A549 (cell line): ENCODE results near the gene SALL2. TPM values are rescaled to one million over a fixed set of nuclear protein-coding genes. Genes with fewer than 3 reads are reported as not detected.

ENCODE experiments used
- ATAC-seq, 2 experiments: fragments of 200-7000 bp in 1 of 2; fragments of >200 bp in 1 of 2; cut with Nextera tagmentation in 1 of 2; cut with Tn5 transposase in 1 of 2; 3 replicates each; pipeline versions ENCODE4 v1.8.0 to v1.9.1; 2018 to 2020; ENCODE audit warnings: mild to moderate bottlenecking in 1 of 2, moderate library complexity in 1 of 2
- CTCF ChIA-PET: fragments of 300-600 bp; sonication (Branson Sonifier 250); formaldehyde crosslinking; extraction: SDS; loops from one replicate; lab custom pipeline; 2021; ENCODE audit warnings: antibody characterized with exemption, inconsistent platforms; lab: Yijun Ruan, JAX
- POLR2A ChIA-PET: fragments of 350-600 bp; formaldehyde crosslinking; extraction: SDS; loops from one replicate; lab custom pipeline; 2021; ENCODE audit warnings: antibody characterized with exemption, inconsistent platforms; lab: Yijun Ruan, JAX
- DNase-seq, 2 experiments: peaks; one replicate each; pipeline versions ENCODE4 v3.0.0 to v3.0.0-alpha.2; 2011 to 2016; ENCODE audit warnings: low read depth in 1 of 2, low spot score in 1 of 2
- FAIRE-seq: peaks from 2 replicates; lab custom pipeline; 2011; peaks lifted over from hg19 to GRCh38; lab: Jason Lieb, UNC
- H3K27ac ChIP-seq, 2 experiments: fragments of >200 bp; sonication (Bioruptor Twin); formaldehyde crosslinking; 3 replicates each; pipeline ENCODE4 v1.5.1; 2016 to 2017
- H3K4me1 ChIP-seq: fragments of >200 bp; sonication (Bioruptor Twin); formaldehyde crosslinking; 3 replicates; pipeline ENCODE4 v1.6.1; 2016
- H3K4me2 ChIP-seq: fragments of >200 bp; sonication (Bioruptor Twin); formaldehyde crosslinking; 3 replicates; pipeline ENCODE4 v1.6.1; 2016
- H3K4me3 ChIP-seq: fragments of >200 bp; sonication (Bioruptor Twin); formaldehyde crosslinking; 3 replicates; pipeline ENCODE4 v1.5.1; 2016
- H3K9me3 ChIP-seq: fragments of >200 bp; sonication (Bioruptor Twin); formaldehyde crosslinking; 3 replicates; pipeline ENCODE4 v1.6.1; 2016
- CHD2 ChIP-seq: fragments of 150-350 bp; IDR thresholded peaks from 2 replicates; pipeline ENCODE4 v1.6.1; 2014; ENCODE audit warnings: low read length; ENCODE audit not compliant: partially characterized antibody
- EHMT2 ChIP-seq: fragments of 200-600 bp; sonication (generic); IDR thresholded peaks from 2 replicates; pipeline ENCODE4 v1.6.1; 2016; ENCODE audit warnings: antibody characterized with exemption, low read depth, mild to moderate bottlenecking, moderate library complexity
- EP300 ChIP-seq, 2 experiments: fragments of >200 bp; sonication (Bioruptor Twin); formaldehyde crosslinking; IDR thresholded peaks; 2 replicates in 1 of 2; 3 replicates in 1 of 2; pipeline ENCODE4 v1.6.1; 2016 to 2017
- ESRRA ChIP-seq: fragments of 150-350 bp; IDR thresholded peaks from 2 replicates; pipeline ENCODE4 v1.6.1; 2014; ENCODE audit warnings: mild to moderate bottlenecking, low read length, borderline replicate concordance
- HOXA7 ChIP-seq: fragments of 250-450 bp; sonication (Bioruptor Pico); IDR thresholded peaks from 2 replicates; pipeline ENCODE4 v1.5.0; 2020; ENCODE audit warnings: mild to moderate bottlenecking, moderate library complexity
- HOXB13 ChIP-seq: fragments of 250-450 bp; sonication (Bioruptor Pico); IDR thresholded peaks from 2 replicates; pipeline ENCODE4 v1.5.0; 2020; ENCODE audit warnings: low read depth, mild to moderate bottlenecking, moderate library complexity
- HOXB5 ChIP-seq: fragments of 250-450 bp; sonication (Bioruptor Pico); IDR thresholded peaks from 2 replicates; pipeline ENCODE4 v1.5.0; 2020; ENCODE audit warnings: mild to moderate bottlenecking, moderate library complexity
- KDM5A ChIP-seq: fragments of 200-600 bp; sonication (generic); IDR thresholded peaks from 2 replicates; pipeline ENCODE4 v1.6.1; 2016; ENCODE audit warnings: antibody characterized with exemption, mild to moderate bottlenecking
- POLR2A ChIP-seq: IDR thresholded peaks from 2 replicates; pipeline ENCODE4 v1.6.1; 2012; ENCODE audit warnings: mild to moderate bottlenecking, low read length
- RARB ChIP-seq: fragments of 250-450 bp; sonication (Bioruptor Pico); IDR thresholded peaks from 2 replicates; pipeline ENCODE4 v1.8.0; 2021; ENCODE audit warnings: mild to moderate bottlenecking, moderate library complexity
- SMC3 ChIP-seq: fragments of >200 bp; sonication (Bioruptor Twin); formaldehyde crosslinking; IDR thresholded peaks from 3 replicates; pipeline ENCODE4 v1.6.1; 2018; ENCODE audit warnings: inconsistent platforms
- TFCP2L1 ChIP-seq: fragments of 250-450 bp; sonication (Bioruptor Pico); IDR thresholded peaks from 2 replicates; pipeline ENCODE4 v1.5.0; 2021; ENCODE audit warnings: mild to moderate bottlenecking
- ZC3H11A ChIP-seq: fragments of 450-650 bp; IDR thresholded peaks from 2 replicates; pipeline ENCODE4 v1.6.1; 2014; ENCODE audit warnings: antibody characterized with exemption, mild to moderate bottlenecking
- WGBS: methylation state at CpG from one replicate; pipeline ENCODE4 v1.1.6; 2017; ENCODE audit errors: missing lambda C conversion rate; 5-methylcytosine and 5-hydroxymethylcytosine counted together
- polyA plus RNA-seq, 4 experiments: library from polyadenylated mRNA; depleted of rRNA in 3 of 4; stranded (reverse); fragments of >200 nt; fragmentation: RNase III in 1 of 4; extraction: RNeasy Plus Mini Kit Qiagen cat#74134 plus additional on column Dnase treatment in 1 of 4; gene quantifications; 2 replicates in 3 of 4; 3 replicates in 1 of 4; pipeline ENCODE4 v1.2.3, GENCODE V29; 2011 to 2017
- TF ChIP-seq, protein P1 (sequence below): fragments of 250-450 bp; sonication (Bioruptor Pico); IDR thresholded peaks from 2 replicates; pipeline ENCODE4 v1.5.0; 2021; ENCODE audit warnings: mild to moderate bottlenecking, moderate library complexity, borderline replicate concordance
- TF ChIP-seq, protein P2 (sequence below): IDR thresholded peaks from 2 replicates; pipeline ENCODE4 v1.6.1; 2012
- TF ChIP-seq, protein P3 (sequence below): fragments of >200 bp; sonication (Bioruptor Twin); formaldehyde crosslinking; IDR thresholded peaks from 2 replicates; pipeline ENCODE4 v1.6.1; 2016

SALL2 gene
- polyA plus RNA-seq, 2 of the 4 experiments (the other 2 are of a cell fraction), result 2.8 to 3.5 TPM

DNA sequence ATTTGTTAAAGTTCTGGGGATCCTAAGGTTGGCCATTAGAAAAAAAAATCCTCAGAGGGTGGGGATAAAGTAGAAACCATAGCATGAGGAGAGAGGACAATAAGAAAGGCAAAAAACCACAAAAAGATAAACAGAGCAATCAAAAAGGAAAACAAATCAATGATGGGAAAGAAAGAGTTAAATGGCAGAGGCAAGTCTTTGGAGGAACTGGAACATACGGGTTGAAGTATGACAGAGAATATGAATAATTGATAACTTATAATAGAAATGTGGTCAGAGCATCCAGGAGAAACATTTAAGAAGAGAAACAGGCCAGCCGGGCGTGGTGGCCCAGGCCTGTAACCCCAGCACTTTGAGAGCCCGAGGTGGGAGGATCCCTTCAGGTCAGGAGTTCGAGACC, 17.8 kb upstream of the SALL2 start (continued):
- TF ChIP-seq, protein P1, sequence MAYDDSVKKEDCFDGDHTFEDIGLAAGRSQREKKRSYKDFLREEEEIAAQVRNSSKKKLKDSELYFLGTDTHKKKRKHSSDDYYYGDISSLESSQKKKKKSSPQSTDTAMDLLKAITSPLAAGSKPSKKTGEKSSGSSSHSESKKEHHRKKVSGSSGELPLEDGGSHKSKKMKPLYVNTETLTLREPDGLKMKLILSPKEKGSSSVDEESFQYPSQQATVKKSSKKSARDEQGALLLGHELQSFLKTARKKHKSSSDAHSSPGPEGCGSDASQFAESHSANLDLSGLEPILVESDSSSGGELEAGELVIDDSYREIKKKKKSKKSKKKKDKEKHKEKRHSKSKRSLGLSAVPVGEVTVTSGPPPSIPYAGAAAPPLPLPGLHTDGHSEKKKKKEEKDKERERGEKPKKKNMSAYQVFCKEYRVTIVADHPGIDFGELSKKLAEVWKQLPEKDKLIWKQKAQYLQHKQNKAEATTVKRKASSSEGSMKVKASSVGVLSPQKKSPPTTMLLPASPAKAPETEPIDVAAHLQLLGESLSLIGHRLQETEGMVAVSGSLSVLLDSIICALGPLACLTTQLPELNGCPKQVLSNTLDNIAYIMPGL (CRISPR knock-in tag), result no peak
- TF ChIP-seq EHMT2, result no peak

DNA sequence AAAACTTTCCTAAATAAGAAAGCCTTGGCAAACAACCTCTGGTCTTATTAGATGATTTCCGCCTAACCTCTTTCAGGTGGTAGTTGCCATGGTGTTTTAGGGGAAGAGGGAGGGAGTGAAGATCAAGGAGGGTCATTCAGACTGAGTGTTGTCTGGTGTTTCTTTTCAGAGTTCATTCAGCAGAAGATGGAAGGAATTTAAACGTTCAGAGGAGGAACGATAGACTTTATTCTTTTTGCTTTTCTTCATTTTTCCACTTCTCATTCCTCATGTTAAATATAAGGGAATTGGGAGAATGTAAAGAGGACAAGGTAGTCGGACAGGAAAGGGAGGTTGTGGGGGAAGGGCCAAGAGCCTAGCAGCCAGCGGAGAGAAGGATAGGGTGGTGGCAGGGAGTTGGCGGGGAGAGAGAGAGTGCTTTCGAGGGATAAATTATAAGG, 17.4 kb upstream of the SALL2 start:
- ATAC-seq (no peak), FAIRE-seq (no peak), DNase-seq (no peak)
- H3K4me1 ChIP-seq, result no peaks in the 10 kb centered on the region
- H3K9me3 ChIP-seq, result no peaks in the 10 kb centered on the region
- H3K27ac ChIP-seq, result no peak overlapping the region
- H3K4me3 ChIP-seq, result no peak overlapping the region
- 61% methylated on average over 7 of the region's 7 CpGs for WGBS
- no peak overlapping the region for H3K4me2 ChIP-seq
- TF ChIP-seq, protein P2, sequence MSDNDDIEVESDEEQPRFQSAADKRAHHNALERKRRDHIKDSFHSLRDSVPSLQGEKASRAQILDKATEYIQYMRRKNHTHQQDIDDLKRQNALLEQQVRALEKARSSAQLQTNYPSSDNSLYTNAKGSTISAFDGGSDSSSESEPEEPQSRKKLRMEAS, result no peak
- TF ChIP-seq HOXA7 (CRISPR knock-in tag) (no peak), KDM5A (no peak), RARB (no peak), HOXB13 (CRISPR knock-in tag) (no peak), TFCP2L1 (CRISPR knock-in tag) (no peak)
- ChIA-PET POLR2A (no interaction called here), CTCF (interaction anchor here (1.0 kb wide), 1 partner anchor 15 kb away, joined by 4 read pairs; no protein-coding TSS in a partner anchor)

DNA sequence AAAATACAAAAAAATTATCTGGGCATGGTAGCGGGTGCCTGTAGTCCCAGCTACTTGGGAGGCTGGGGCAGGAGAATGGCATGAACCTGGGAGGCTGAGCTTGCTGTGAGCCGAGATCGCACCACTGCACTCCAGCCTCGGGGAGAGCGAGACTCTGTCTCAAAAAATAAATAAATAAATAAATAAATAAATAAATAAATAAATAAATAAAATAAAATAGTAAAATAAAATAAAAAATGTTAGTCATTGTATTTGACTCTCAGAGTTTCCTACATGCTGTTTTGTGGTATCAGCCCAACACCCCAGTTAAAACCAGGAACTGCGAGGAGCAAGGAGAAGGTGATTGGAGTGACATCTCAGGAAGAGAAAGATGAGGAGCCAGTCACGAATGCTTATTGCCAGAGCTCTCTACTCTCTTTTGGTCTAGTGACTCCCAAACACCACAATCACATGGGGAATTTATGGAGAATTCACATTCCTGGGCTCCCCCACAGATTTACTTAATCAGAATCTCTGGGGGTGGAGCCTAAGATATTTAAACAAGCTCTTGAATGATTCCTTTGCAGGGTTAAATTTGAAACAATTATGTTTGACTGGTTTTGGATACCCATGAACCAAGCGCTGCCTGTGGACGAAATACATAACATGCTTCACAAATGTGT, 15.4 kb upstream of the SALL2 start:
- FAIRE-seq, result no peak
- ChIA-PET POLR2A (no interaction called here), CTCF (interaction anchor here (0.7 to 1.9 kb wide), 3 partner anchors 40 to 318 kb away, joined by 3 to 7 read pairs (median 5); no protein-coding TSS in a partner anchor)
- no peak for ATAC-seq
- Histone ChIP-seq H3K4me2 (no peak overlapping the region), H3K9me3 (no peaks in the 10 kb centered on the region), H3K4me1 (no peaks in the 10 kb centered on the region), H3K27ac (no peak overlapping the region), H3K4me3 (no peak overlapping the region)
- 83% methylated on average over 9 of the region's 9 CpGs for WGBS
- DNase-seq, result no peak
- peak; percentile 63 for TF ChIP-seq ZC3H11A
- TF ChIP-seq ESRRA, result no peak
- TF ChIP-seq HOXA7 (CRISPR knock-in tag), result no peak

DNA sequence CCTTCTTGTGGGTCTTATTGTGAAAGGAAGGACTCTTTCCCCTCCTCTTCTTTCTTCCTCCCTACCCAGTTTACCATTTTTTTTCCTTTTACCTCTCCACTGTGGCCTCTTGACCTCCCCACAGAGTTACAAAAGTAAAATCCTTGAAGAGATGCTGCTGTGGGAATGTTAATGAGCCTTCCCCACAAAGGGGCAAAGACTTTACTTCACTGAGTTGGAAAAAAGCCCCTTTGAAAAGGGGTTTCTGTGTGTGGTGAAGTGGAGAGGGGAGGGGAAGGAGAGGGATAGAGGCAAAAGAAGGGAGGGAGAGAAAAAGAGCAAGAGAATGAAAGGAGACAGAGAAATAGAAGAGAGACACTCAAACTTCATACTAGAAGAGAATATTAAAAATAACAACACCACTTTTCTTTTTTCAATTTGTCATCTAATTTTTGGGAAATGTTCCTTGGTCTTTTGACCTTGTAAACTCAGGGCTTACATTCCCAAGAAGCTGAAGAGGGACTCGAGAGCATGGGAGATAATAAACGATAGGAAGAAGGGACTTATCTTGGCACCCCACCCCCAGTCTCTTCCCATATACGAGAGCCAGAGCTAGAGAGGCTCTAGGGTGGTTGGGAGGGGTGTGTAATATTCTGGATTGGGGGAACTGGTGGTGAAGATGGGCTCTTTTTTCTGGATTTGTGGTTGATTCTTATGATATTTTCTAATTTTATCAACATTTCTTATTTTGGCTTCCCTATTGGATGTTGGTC, 13.2 kb upstream of the SALL2 start:
- ATAC-seq (no peak), DNase-seq (no peak), FAIRE-seq (no peak)
- 32% methylated on average over 3 of the region's 3 CpGs for WGBS
- Histone ChIP-seq H3K27ac (no peak overlapping the region), H3K4me1 (no peaks in the 10 kb centered on the region), H3K4me3 (no peak overlapping the region), H3K9me3 (no peaks in the 10 kb centered on the region), H3K4me2 (no peak overlapping the region)
- TF ChIP-seq CHD2 (no peak), HOXB5 (no peak), POLR2A (no peak), EP300 (IDR thresholded peaks at IDR 0.05) (no peak), ZC3H11A (no peak), HOXA7 (CRISPR knock-in tag) (no peak), SMC3 (no peak)
- TF ChIP-seq, protein P3, sequence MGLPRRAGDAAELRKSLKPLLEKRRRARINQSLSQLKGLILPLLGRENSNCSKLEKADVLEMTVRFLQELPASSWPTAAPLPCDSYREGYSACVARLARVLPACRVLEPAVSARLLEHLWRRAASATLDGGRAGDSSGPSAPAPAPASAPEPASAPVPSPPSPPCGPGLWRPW, result no peak
- POLR2A ChIA-PET, result interaction anchor here (1.0 kb wide), 1 partner anchor 13 kb away, joined by 4 read pairs; the partner anchor contains the start of gene SALL2
- CTCF ChIA-PET, result interaction anchor here (1.2 to 2.1 kb wide), 2 partner anchors 17 to 41 kb away, joined by 5 to 7 read pairs; no protein-coding TSS in a partner anchor
